Peyer's patch (tissue), 4 donors: ENCODE data around the gene WWP2.

Source experiments
- POLR2A ChIP-seq, 2 donors: fragments of 450-650 bp; IDR thresholded peaks; one replicate each; pipeline ENCODE4 v1.5.1; 2017; ENCODE audit warnings: antibody characterized with exemption in 2 of 2, mild to moderate bottlenecking in 2 of 2, moderate library complexity in 2 of 2
- TF ChIP-seq, protein P1 (sequence below), 6 experiments: fragments of 450-650 bp in 4 of 6; fragments of 200-600 bp in 2 of 6; sonication (generic) in 1 of 6; IDR thresholded peaks; one replicate each; pipeline ENCODE4 v1.5.1; 2017 to 2019; ENCODE audit warnings: antibody characterized with exemption in 6 of 6, mild to moderate bottlenecking in 3 of 6, moderate library complexity in 1 of 6

DNA sequence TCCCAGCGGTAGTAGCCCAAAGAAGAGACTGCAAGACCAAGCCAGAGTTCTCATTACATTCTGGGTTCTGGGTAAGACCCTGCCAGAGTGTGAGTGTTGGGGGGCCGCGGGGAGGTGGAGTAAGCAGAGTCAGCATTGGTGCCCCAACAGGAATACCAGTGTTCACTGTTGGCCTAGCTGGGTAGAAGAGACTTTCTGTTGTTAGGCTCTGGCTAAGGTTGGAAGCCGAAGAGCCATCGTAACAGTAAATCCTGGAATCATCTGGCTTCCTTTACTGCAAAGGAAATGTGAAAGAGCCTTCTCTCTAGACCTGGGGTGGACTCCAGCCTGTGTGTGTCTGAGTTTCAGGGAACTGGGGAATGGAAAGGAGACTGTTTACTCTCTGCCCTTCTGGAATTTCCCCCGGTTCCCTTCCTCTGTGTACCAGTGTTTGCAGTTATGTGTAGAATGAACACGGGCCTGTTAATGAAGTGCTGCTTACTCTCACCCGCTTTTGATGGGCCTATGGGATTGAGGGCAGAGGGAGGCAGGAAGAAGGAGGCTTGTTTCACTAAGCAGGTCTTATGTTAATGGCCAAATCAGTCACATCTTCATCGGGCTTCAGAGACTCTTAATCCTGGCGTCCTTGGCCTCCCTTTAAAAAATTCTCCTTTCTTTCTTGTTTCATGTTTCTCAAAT lies 68.5 kb downstream of the WWP2 start:
- TF ChIP-seq, protein P1, sequence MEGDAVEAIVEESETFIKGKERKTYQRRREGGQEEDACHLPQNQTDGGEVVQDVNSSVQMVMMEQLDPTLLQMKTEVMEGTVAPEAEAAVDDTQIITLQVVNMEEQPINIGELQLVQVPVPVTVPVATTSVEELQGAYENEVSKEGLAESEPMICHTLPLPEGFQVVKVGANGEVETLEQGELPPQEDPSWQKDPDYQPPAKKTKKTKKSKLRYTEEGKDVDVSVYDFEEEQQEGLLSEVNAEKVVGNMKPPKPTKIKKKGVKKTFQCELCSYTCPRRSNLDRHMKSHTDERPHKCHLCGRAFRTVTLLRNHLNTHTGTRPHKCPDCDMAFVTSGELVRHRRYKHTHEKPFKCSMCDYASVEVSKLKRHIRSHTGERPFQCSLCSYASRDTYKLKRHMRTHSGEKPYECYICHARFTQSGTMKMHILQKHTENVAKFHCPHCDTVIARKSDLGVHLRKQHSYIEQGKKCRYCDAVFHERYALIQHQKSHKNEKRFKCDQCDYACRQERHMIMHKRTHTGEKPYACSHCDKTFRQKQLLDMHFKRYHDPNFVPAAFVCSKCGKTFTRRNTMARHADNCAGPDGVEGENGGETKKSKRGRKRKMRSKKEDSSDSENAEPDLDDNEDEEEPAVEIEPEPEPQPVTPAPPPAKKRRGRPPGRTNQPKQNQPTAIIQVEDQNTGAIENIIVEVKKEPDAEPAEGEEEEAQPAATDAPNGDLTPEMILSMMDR (IDR thresholded peaks at IDR 0.05): no peak
- TF ChIP-seq POLR2A (IDR thresholded peaks at IDR 0.05): no peak
